ENCODE results near the gene EHD4. TPM values are rescaled to one million over a fixed set of nuclear protein-coding genes. Genes with fewer than 3 reads are reported as not detected.

Gene EHD4
- total RNA-seq, 2 experiments from 2014 or later: 6.9 to 8.0 TPM

DNA sequence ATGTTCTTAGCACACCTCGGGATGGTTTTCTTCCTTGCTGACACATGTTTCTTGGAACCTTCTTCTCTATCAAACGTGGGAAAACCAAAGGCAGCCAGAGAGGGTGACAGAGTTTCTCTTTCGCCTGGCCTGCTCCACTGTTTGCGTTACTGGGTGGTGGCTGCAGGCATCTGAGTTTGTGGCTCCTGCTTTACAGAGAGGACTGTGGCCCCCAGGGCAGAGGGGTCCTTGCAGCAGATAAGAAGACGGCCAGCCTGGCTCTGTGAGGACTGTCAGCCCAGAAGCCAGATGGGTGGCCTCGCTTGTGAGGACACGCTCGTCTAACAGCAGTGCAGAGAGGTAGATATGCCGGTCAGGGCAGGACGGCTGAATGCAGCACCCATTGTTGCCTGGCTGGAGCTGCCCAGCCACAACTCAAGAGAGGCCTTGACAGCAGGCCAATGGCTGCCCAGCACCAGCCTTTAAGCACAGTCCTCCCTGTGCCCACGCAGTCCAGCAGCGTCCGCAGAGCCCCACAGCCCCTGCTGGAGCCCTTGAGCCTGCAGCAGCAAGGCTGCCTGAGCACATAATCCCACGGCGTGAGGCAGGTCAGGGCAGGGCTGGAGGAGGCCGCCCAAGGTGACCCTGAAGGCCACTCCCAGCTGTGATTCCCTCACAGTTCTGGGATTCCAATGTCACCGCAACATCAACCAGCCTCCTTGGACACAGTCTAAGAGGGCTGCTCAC, 63.5 kb downstream of the EHD4 start:
- Mint-ChIP-seq H3K27me3 (ENCODE audit: low read depth) (no peaks in the 10 kb centered on the region), H3K36me3 (ENCODE audit: low read depth) (peaks cover 21% of the 10 kb centered on the region), H3K4me1 (ENCODE audit: low read depth) (peaks cover 9% of the 10 kb centered on the region), H3K9me3 (ENCODE audit: insufficient read depth) (no peaks in the 10 kb centered on the region), H3K27ac (no peak overlapping the region), H3K4me3 (no peak overlapping the region)
- ChIA-PET CTCF (interaction anchor here (1.2 to 2.7 kb wide), 4 partner anchors 28 to 136 kb away, joined by 3 to 13 read pairs (median 5); partner anchors contain the start of gene MAPKBP1), POLR2A (no interaction called here)
- no peak for DNase-seq
- no peak for ATAC-seq

GRCh38 chr15:41907141-41907540, 65.2 kb downstream of the EHD4 start:
- Mint-ChIP-seq H3K27me3 (ENCODE audit: low read depth) (no peaks in the 10 kb centered on the region), H3K36me3 (ENCODE audit: low read depth) (peaks cover 21% of the 10 kb centered on the region), H3K27ac (no peak overlapping the region), H3K4me3 (no peak overlapping the region), H3K9me3 (ENCODE audit: insufficient read depth) (no peaks in the 10 kb centered on the region), H3K4me1 (ENCODE audit: low read depth) (peaks cover 9% of the 10 kb centered on the region)
- DNase-seq: no peak
- no peak for ATAC-seq
- ChIA-PET CTCF (interaction anchor here (1.1 to 2.7 kb wide), 6 partner anchors 9 to 242 kb away, joined by 3 to 13 read pairs (median 5); partner anchors contain the start of gene MAPKBP1), POLR2A (no interaction called here)

- ChIA-PET POLR2A (no interaction called here), CTCF (interaction anchor here (1.0 to 2.7 kb wide), 6 partner anchors 10 to 242 kb away, joined by 3 to 13 read pairs (median 4); partner anchors contain the start of gene MAPKBP1)
- no peak for ATAC-seq
- Mint-ChIP-seq H3K27me3 (ENCODE audit: low read depth) (no peaks in the 10 kb centered on the region), H3K9me3 (ENCODE audit: insufficient read depth) (no peaks in the 10 kb centered on the region), H3K36me3 (ENCODE audit: low read depth) (peaks cover 21% of the 10 kb centered on the region), H3K27ac (no peak overlapping the region), H3K4me3 (no peak overlapping the region), H3K4me1 (ENCODE audit: low read depth) (peaks cover 9% of the 10 kb centered on the region)
- DNase-seq: no peak
These were observed 65.7 kb downstream of the EHD4 start for GRCh38 chr15:41906608-41907007.

GRCh38 chr15:41905036-41905793, 67.1 kb downstream of the EHD4 start:
- Mint-ChIP-seq H3K27ac (peak overlapping the region; percentile 26), H3K4me3 (no peak overlapping the region), H3K4me1 (ENCODE audit: low read depth) (peaks cover 17% of the 10 kb centered on the region), H3K9me3 (ENCODE audit: insufficient read depth) (no peaks in the 10 kb centered on the region), H3K27me3 (ENCODE audit: low read depth) (no peaks in the 10 kb centered on the region), H3K36me3 (ENCODE audit: low read depth) (peaks cover 23% of the 10 kb centered on the region)
- no peak for ATAC-seq
- no peak for DNase-seq
- ChIA-PET CTCF (interaction anchor here (0.6 to 7.6 kb wide), 56 partner anchors 8 to 439 kb away, joined by 3 to 157 read pairs (median 4); partner anchors contain the start of genes EHD4, MAPKBP1 and MGA), POLR2A (interaction anchor here (0.6 to 1.2 kb wide), 5 partner anchors 9 to 132 kb away, joined by 3 to 5 read pairs (median 3); no protein-coding TSS in a partner anchor)

GRCh38 chr15:41904541-41905005, 67.8 kb downstream of the EHD4 start:
- H3K27ac Mint-ChIP-seq: peak overlapping the region; percentile 26
- ChIA-PET CTCF (interaction anchor here (0.6 to 7.6 kb wide), 57 partner anchors 8 to 439 kb away, joined by 3 to 157 read pairs (median 4); partner anchors contain the start of genes EHD4, MAPKBP1 and MGA), POLR2A (interaction anchor here (0.7 to 1.2 kb wide), 4 partner anchors 9 to 132 kb away, joined by 3 to 5 read pairs (median 3); no protein-coding TSS in a partner anchor)
- peaks cover 22% of the 10 kb centered on the region for H3K4me1 Mint-ChIP-seq (ENCODE audit: low read depth)
- H3K27me3 Mint-ChIP-seq (ENCODE audit: low read depth): no peaks in the 10 kb centered on the region
- no peak overlapping the region for H3K4me3 Mint-ChIP-seq
- no peaks in the 10 kb centered on the region for H3K9me3 Mint-ChIP-seq (ENCODE audit: insufficient read depth)
- ATAC-seq: peak; percentile 81
- peak; percentile 81 for DNase-seq
- H3K36me3 Mint-ChIP-seq (ENCODE audit: low read depth): peaks cover 21% of the 10 kb centered on the region

- ChIA-PET POLR2A (no interaction called here), CTCF (interaction anchor here (0.7 to 7.6 kb wide), 15 partner anchors 8 to 438 kb away, joined by 3 to 157 read pairs (median 11); partner anchors contain the start of gene MAPKBP1)
- Mint-ChIP-seq H3K4me3 (no peak overlapping the region), H3K4me1 (ENCODE audit: low read depth) (peaks cover 23% of the 10 kb centered on the region), H3K9me3 (ENCODE audit: insufficient read depth) (no peaks in the 10 kb centered on the region), H3K27me3 (ENCODE audit: low read depth) (no peaks in the 10 kb centered on the region), H3K36me3 (ENCODE audit: low read depth) (peaks cover 22% of the 10 kb centered on the region), H3K27ac (no peak overlapping the region)
- DNase-seq: no peak
- ATAC-seq: no peak
These were observed 68.6 kb downstream of the EHD4 start for GRCh38 chr15:41903782-41904181.

- ChIA-PET POLR2A (interaction anchor here (1.2 kb wide), 1 partner anchor 9 kb away, joined by 3 read pairs; no protein-coding TSS in a partner anchor), CTCF (interaction anchor here (0.8 to 7.6 kb wide), 4 partner anchors 15 to 205 kb away, joined by 3 to 157 read pairs (median 5); partner anchors contain the start of gene MAPKBP1)
- peaks cover 29% of the 10 kb centered on the region for H3K4me1 Mint-ChIP-seq (ENCODE audit: low read depth)
- no peak overlapping the region for H3K27ac Mint-ChIP-seq
- no peak overlapping the region for H3K4me3 Mint-ChIP-seq
- H3K9me3 Mint-ChIP-seq (ENCODE audit: insufficient read depth): no peaks in the 10 kb centered on the region
- ATAC-seq (no peak), DNase-seq (no peak)
- H3K36me3 Mint-ChIP-seq (ENCODE audit: low read depth): peaks cover 11% of the 10 kb centered on the region
- H3K27me3 Mint-ChIP-seq (ENCODE audit: low read depth): no peaks in the 10 kb centered on the region
These were observed 70.9 kb downstream of the EHD4 start for GRCh38 chr15:41901431-41901830.

GRCh38 chr15:41900526-41901380, 71.6 kb downstream of the EHD4 start:
- DNase-seq: no peak
- H3K9me3 Mint-ChIP-seq (ENCODE audit: insufficient read depth): no peaks in the 10 kb centered on the region
- CTCF ChIA-PET: interaction anchor here (0.8 to 7.6 kb wide), 6 partner anchors 15 to 297 kb away, joined by 3 to 157 read pairs (median 4); partner anchors contain the start of gene MAPKBP1
- H3K4me1 Mint-ChIP-seq (ENCODE audit: low read depth): peaks cover 35% of the 10 kb centered on the region
- POLR2A ChIA-PET: interaction anchor here (1.2 kb wide), 1 partner anchor 8 kb away, joined by 3 read pairs; no protein-coding TSS in a partner anchor
- no peak overlapping the region for H3K27ac Mint-ChIP-seq
- peaks cover 5% of the 10 kb centered on the region for H3K36me3 Mint-ChIP-seq (ENCODE audit: low read depth)
- no peak for ATAC-seq
- H3K4me3 Mint-ChIP-seq: no peak overlapping the region
- H3K27me3 Mint-ChIP-seq (ENCODE audit: low read depth): no peaks in the 10 kb centered on the region

- ATAC-seq: no peak
- H3K4me3 Mint-ChIP-seq: no peak overlapping the region
- H3K27ac Mint-ChIP-seq: no peak overlapping the region
- no peak for DNase-seq
- no peaks in the 10 kb centered on the region for H3K27me3 Mint-ChIP-seq (ENCODE audit: low read depth)
- ChIA-PET CTCF (interaction anchor here (1.4 to 7.6 kb wide), 3 partner anchors 88 to 296 kb away, joined by 3 to 157 read pairs (median 4); partner anchors contain the start of gene MAPKBP1), POLR2A (no interaction called here)
- peaks cover 4% of the 10 kb centered on the region for H3K36me3 Mint-ChIP-seq (ENCODE audit: low read depth)
- H3K9me3 Mint-ChIP-seq (ENCODE audit: insufficient read depth): no peaks in the 10 kb centered on the region
- H3K4me1 Mint-ChIP-seq (ENCODE audit: low read depth): peaks cover 43% of the 10 kb centered on the region
These were observed 72.4 kb downstream of the EHD4 start for GRCh38 chr15:41899854-41900442.

DNA sequence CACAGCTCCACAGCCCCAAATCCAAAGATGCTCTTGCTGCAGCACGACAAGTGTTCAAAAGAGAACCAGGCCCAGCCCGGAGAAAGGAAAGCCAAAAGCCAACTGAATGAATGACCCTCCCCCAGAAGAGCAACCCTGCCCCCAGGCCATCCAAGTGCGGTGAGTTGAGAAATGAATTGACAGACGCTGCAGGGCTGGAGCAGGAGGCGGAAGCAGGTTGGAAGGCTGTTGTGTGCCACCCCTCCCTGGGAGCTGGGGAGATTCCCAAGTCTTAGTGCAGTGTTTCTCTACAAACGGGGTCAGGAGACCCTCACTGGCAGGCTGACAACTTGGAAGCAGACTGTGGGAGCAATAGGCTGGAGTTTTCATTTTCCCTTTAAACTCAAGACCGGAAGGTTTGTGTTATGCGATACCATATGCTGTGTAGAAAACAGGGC, 75.0 kb downstream of the EHD4 start:
- ChIA-PET POLR2A (interaction anchor here (0.5 kb wide), 1 partner anchor 458 kb away, joined by 3 read pairs; no protein-coding TSS in a partner anchor), CTCF (no interaction called here)

More for the DNA sequence above, 75.0 kb downstream of the EHD4 start:
- Mint-ChIP-seq H3K27me3 (ENCODE audit: low read depth) (no peaks in the 10 kb centered on the region), H3K4me3 (no peak overlapping the region), H3K36me3 (ENCODE audit: low read depth) (peaks cover 4% of the 10 kb centered on the region), H3K27ac (peak overlapping the region; percentile 60), H3K4me1 (ENCODE audit: low read depth) (peaks cover 59% of the 10 kb centered on the region), H3K9me3 (ENCODE audit: insufficient read depth) (no peaks in the 10 kb centered on the region)
- ATAC-seq: no peak
- no peak for DNase-seq
